Stimulated activated CD8-positive, alpha-beta memory T cell treated with anti-CD3 and anti-CD28 coated beads, Interleukin-15, amount 100 ng/mL, for 48 hours (primary cell): ENCODE measurements around the gene OTP.

ENCODE experiments used
- DNase-seq, 2 donors: peaks; one replicate each; pipeline ENCODE4 v3.0.0-alpha.2; 2020; ENCODE audit warnings: low read depth in 2 of 2

The OTP gene

GRCh38 chr5:77640589-77641396, 2.3 kb upstream of the OTP start:
- no peak for DNase-seq

- DNase-seq: no peak
Measured at GRCh38 chr5:77638763-77639671, 504 bp upstream of the OTP start.

GRCh38 chr5:77637170-77637997, 1.1 kb downstream of the OTP start:
- no peak for DNase-seq

GRCh38 chr5:77636641-77637169, 1.8 kb downstream of the OTP start:
- no peak for DNase-seq

GRCh38 chr5:77635917-77636640, 2.4 kb downstream of the OTP start:
- DNase-seq: no peak

- DNase-seq: no peak
Measured at GRCh38 chr5:77635067-77635916, 3.2 kb downstream of the OTP start.

- DNase-seq: no peak
Measured at GRCh38 chr5:77633709-77634108, 4.8 kb downstream of the OTP start.

GRCh38 chr5:77633207-77633675, 5.3 kb downstream of the OTP start:
- DNase-seq: no peak

GRCh38 chr5:77632526-77633206, 5.8 kb downstream of the OTP start:
- DNase-seq: no peak

- peak; percentile 31 to 43 for DNase-seq
Measured at GRCh38 chr5:77630114-77630680, 8.3 kb downstream of the OTP start.

- DNase-seq: no peak
Measured at GRCh38 chr5:77629509-77630113, 8.9 kb downstream of the OTP start.

GRCh38 chr5:77628840-77629508, 9.5 kb downstream of the OTP start:
- no peak for DNase-seq

GRCh38 chr5:77627869-77628674, 10.4 kb downstream of the OTP start:
- DNase-seq: no peak

GRCh38 chr5:77623203-77623740, 15.2 kb downstream of the OTP start:
- no peak for DNase-seq

- no peak for DNase-seq
Measured at GRCh38 chr5:77621440-77621839, 17.1 kb downstream of the OTP start.

- DNase-seq: no peak
Measured at GRCh38 chr5:77620405-77620804, 18.1 kb downstream of the OTP start.

GRCh38 chr5:77616920-77617319, 21.6 kb downstream of the OTP start:
- DNase-seq: no peak
